Esophagus squamous epithelium (tissue), 4 donors: Measurements from ENCODE around the gene CAMTA1.

ENCODE experiments used
- CTCF ChIP-seq, 6 experiments: fragments of 450-650 bp in 4 of 6; fragments of 200-600 bp in 2 of 6; sonication (generic) in 2 of 6; IDR thresholded peaks; one replicate each; pipeline ENCODE4 v1.5.1; 2016 to 2019; ENCODE audit warnings: antibody characterized with exemption in 6 of 6, mild to moderate bottlenecking in 4 of 6, moderate library complexity in 4 of 6
- POLR2A ChIP-seq, 4 donors: fragments of 450-650 bp; IDR thresholded peaks; one replicate each; pipeline ENCODE4 v1.6.1; 2017; ENCODE audit warnings: antibody characterized with exemption in 4 of 4, mild to moderate bottlenecking in 4 of 4, moderate library complexity in 3 of 4

DNA sequence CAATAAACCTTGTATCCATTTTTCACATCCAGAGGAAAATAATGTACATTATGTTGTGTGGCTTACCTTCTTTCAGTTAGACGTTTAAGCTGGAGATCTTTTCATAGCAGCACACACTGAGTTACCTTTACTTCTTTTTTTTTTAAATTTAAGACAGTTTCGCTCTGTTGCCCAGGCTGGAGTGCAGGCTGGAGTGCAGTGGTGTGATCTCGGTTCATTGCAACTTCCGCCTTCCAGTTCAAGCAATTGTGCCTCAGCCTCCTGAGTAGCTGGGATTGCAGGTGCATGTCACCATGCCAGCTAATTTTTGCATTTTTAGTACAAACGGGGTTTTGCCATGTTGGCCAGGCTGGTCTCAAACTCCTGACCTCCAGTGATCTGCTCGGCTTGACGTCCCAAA lies 7.4 kb upstream of the CAMTA1 start:
- no peak for TF ChIP-seq CTCF (IDR thresholded peaks at IDR 0.05)
- TF ChIP-seq POLR2A (IDR thresholded peaks at IDR 0.05) = no peak
